GM18499 (cell line): ENCODE results near the gene CSHL1.
"Not testable (repeated sequence)": the region's sequence is repeated elsewhere in the genome, so short reads cannot be mapped to it uniquely, and the experiment has no call there.

ENCODE experiments used
- ATAC-seq: cut with Tn5 transposase; IDR thresholded peaks from one replicate; pipeline ENCODE4 v1.9.1; 2021; ENCODE audit warnings: moderate number of reproducible peaks; ENCODE audit not compliant: insufficient read depth, unreplicated experiment

CSHL1 gene

GRCh38 chr17:63941162-63941561, 30.1 kb upstream of the CSHL1 start:
- ATAC-seq, result no peak

- ATAC-seq, result no peak
Measured at GRCh38 chr17:63940584-63940983, 29.5 kb upstream of the CSHL1 start.

- no peak for ATAC-seq
Measured at GRCh38 chr17:63939884-63940283, 28.8 kb upstream of the CSHL1 start.

GRCh38 chr17:63939401-63939800, 28.3 kb upstream of the CSHL1 start:
- ATAC-seq, result no peak

- ATAC-seq, result no peak
Measured at GRCh38 chr17:63937920-63938319, 26.9 kb upstream of the CSHL1 start.

GRCh38 chr17:63937319-63937718, 26.3 kb upstream of the CSHL1 start:
- no peak for ATAC-seq

GRCh38 chr17:63934183-63935112, 23.4 kb upstream of the CSHL1 start:
- ATAC-seq, result no peak

GRCh38 chr17:63933598-63933997, 22.5 kb upstream of the CSHL1 start:
- ATAC-seq, result no peak

GRCh38 chr17:63932721-63933120, 21.7 kb upstream of the CSHL1 start:
- ATAC-seq, result no peak

GRCh38 chr17:63931981-63932561, 21.0 kb upstream of the CSHL1 start, which contains the start of gene CD79B:
Gene CD79B, minus strand, starts transcription at chr17:63932331. Its CDS starts 70 bp downstream, at chr17:63932261.
- no peak for ATAC-seq

- no peak for ATAC-seq
Measured at GRCh38 chr17:63930951-63931575, 20.0 kb upstream of the CSHL1 start.

GRCh38 chr17:63929860-63930766, 19.1 kb upstream of the CSHL1 start:
- ATAC-seq, result no peak

GRCh38 chr17:63928966-63929695, 18.1 kb upstream of the CSHL1 start:
- no peak for ATAC-seq

GRCh38 chr17:63928172-63928666, 17.2 kb upstream of the CSHL1 start:
- ATAC-seq, result no peak

- ATAC-seq, result no peak
Measured at GRCh38 chr17:63927464-63928171, 16.6 kb upstream of the CSHL1 start.

GRCh38 chr17:63926164-63926563, 15.1 kb upstream of the CSHL1 start:
- no peak for ATAC-seq

- no peak for ATAC-seq
Measured at GRCh38 chr17:63925615-63926014, 14.6 kb upstream of the CSHL1 start.

GRCh38 chr17:63922402-63922801, 11.3 kb upstream of the CSHL1 start:
- ATAC-seq, result not testable (repeated sequence)

- not testable (repeated sequence) for ATAC-seq
Measured at GRCh38 chr17:63920779-63921178, 9.7 kb upstream of the CSHL1 start.
